Ectodermal cell (in vitro differentiated cells): Measurements from ENCODE around the gene HDGFL2.

Experiments
- H3K27ac ChIP-seq: 2 replicates; pipeline ENCODE4 v1.7.0; 2013; ENCODE audit warnings: mild to moderate bottlenecking, low read depth, low read length; ENCODE audit not compliant: insufficient read depth, poor library complexity, severe bottlenecking
- H3K27me3 ChIP-seq: 2 replicates; pipeline ENCODE4 v1.7.0; 2013; ENCODE audit warnings: mild to moderate bottlenecking, low read length; ENCODE audit not compliant: insufficient read depth, control insufficient read depth, poor library complexity, severe bottlenecking
- H3K36me3 ChIP-seq: one replicate; pipeline ENCODE4 v1.7.0; 2013; ENCODE audit warnings: low read length; ENCODE audit not compliant: control insufficient read depth, insufficient read depth
- H3K4me1 ChIP-seq: one replicate; pipeline ENCODE4 v1.7.0; 2013; ENCODE audit warnings: low read length; ENCODE audit not compliant: control insufficient read depth, insufficient read depth
- H3K4me3 ChIP-seq: 2 replicates; pipeline ENCODE4 v1.7.0; 2013; ENCODE audit warnings: low read depth, low read length, control low read depth; ENCODE audit not compliant: insufficient read depth
- H3K9me3 ChIP-seq: 2 replicates; pipeline ENCODE4 v1.7.0; 2013; ENCODE audit warnings: mild to moderate bottlenecking, low read length, moderate library complexity; ENCODE audit not compliant: control insufficient read depth
- WGBS, 2 experiments: methylation state at CpG; one replicate each; pipeline ENCODE4 v1.1.7; 2013; ENCODE audit warnings: missing lambda C conversion rate in 2 of 2; 5-methylcytosine and 5-hydroxymethylcytosine counted together

The HDGFL2 gene

DNA sequence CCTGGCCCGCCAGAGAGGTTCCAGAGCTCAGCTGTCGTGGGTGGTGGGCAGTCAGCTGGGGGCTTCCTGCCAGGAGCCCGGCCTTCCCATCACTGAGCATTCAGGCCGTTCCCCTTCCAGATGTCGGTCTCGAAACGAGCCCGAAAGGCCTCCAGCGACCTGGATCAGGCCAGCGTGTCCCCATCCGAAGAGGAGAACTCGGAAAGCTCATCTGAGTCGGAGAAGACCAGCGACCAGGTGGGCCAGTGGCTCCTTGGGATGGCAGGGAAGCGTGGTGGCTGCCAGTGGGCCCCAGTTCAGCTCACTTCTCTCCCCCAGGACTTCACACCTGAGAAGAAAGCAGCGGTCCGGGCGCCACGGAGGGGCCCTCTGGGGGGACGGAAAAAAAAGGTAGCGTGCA is 19.3 kb downstream of the HDGFL2 start:
- H3K27ac ChIP-seq: no peak overlapping the region
- H3K36me3 ChIP-seq: peaks cover 57% of the 10 kb centered on the region
- H3K4me3 ChIP-seq: no peak overlapping the region
- WGBS, 2 experiments: 94 to 97% methylated on average over 21 of the region's 21 CpGs
- no peaks in the 10 kb centered on the region for H3K27me3 ChIP-seq
- no peaks in the 10 kb centered on the region for H3K4me1 ChIP-seq
- no peaks in the 10 kb centered on the region for H3K9me3 ChIP-seq

DNA sequence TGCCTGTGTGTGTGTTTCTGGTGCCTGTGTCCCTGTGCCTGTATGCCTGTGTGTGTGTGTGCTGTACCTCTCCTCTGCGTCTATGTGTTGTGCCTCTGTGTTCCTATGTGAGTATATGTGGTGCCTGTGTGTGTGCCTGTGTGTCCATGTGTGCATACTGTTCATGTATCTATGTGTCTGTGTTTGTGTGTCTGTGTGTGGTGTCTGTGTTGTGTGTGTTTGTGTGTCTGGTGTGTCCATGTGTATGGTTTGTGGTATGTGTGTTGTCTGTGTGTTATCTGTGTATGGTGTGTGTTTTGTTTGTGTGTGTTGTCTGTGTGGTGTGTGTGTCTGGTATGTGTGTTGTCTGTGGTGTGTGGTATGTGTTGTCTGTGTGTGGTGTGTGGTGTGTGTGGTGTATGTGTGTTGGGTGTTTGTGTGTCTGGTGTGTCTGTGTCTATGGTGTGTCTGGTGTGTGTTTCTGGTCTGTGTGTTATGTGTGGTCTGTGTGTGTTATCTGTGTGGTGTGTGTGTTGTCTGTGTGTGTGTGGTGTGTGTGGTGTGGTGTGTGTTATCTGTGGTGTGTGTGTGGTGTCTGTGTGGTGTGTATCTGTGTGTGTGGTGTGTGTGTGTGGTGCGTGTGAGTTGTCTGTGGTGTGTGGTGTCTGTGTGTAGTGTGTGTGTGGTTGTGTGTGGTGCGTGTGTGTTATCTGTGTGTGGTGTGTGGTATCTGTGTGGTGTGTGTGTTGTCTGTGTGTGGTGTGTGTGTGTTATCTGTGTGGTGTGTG is 20.4 kb downstream of the HDGFL2 start:
- Histone ChIP-seq H3K27ac (no peak overlapping the region), H3K4me3 (no peak overlapping the region), H3K9me3 (no peaks in the 10 kb centered on the region), H3K27me3 (no peaks in the 10 kb centered on the region), H3K4me1 (no peaks in the 10 kb centered on the region), H3K36me3 (peaks cover 58% of the 10 kb centered on the region)
- WGBS, 2 experiments: 92 to 95% methylated on average over 3 of the region's 3 CpGs

DNA sequence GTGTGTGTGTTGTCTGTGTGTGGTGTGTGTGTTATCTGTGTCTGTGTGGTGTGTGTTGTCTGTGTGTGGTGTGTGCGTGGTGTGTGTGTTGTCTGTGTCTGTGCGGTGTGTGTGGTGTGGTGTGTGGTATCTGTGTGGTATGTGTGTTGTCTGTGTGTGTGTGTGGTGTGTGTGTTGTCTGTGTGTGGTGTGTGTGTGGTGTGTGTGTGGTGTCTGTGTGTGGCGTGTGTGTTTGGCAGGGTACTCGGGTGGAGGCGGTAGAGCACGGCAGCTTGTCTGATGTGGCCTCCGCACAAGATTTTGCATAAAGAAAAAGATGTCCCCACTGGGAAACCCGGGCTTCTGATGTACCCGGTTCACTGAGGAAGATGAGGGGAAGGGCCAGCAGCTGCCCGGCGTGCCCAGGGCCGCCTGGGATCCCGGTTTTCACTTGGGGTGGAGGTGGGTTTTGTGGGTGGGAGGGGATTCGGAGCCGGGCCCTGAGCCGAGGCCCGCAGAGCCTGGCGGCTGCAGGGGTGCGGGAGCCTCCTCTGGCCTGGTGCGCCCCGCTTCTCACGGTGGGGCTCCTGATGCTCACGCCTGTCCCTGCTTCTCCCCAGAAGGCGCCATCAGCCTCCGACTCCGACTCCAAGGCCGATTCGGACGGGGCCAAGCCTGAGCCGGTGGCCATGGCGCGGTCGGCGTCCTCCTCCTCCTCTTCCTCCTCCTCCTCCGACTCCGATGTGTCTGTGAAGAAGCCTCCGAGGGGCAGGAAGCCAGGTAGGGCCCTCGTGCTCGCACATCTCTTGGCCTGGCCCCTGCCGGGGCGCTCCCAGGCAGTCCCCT is 21.2 kb downstream of the HDGFL2 start:
- WGBS, 2 experiments: 95 to 96% methylated on average over 41 of the region's 41 CpGs
- Histone ChIP-seq H3K36me3 (peaks cover 65% of the 10 kb centered on the region), H3K4me3 (no peak overlapping the region), H3K27me3 (no peaks in the 10 kb centered on the region), H3K9me3 (no peaks in the 10 kb centered on the region), H3K4me1 (no peaks in the 10 kb centered on the region), H3K27ac (no peak overlapping the region)

DNA sequence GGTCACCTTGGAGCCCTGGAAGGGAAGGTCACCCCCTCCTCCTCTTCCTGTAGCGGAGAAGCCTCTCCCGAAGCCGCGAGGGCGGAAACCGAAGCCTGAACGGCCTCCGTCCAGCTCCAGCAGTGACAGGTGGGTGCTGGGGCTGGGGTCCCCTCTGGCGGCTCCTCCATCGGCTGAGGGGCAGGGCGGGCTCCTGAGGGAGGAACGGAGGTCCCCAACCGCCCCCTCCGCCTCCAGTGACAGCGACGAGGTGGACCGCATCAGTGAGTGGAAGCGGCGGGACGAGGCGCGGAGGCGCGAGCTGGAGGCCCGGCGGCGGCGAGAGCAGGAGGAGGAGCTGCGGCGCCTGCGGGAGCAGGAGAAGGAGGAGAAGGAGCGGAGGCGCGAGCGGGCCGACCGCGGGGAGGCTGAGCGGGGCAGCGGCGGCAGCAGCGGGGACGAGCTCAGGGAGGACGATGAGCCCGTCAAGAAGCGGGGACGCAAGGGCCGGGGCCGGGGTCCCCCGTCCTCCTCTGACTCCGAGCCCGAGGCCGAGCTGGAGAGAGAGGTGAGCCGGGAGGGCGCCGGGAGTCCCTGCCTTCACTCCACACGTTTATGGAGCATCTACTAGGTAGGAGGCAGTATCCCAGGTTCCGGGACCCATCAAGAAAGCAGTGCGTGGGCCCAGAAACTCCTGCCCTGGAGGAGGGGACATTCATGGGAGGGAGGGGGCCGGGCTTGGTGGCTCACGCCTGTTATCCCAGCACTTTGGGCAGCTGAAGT is 22.0 kb downstream of the HDGFL2 start:
- Histone ChIP-seq H3K36me3 (peaks cover 68% of the 10 kb centered on the region), H3K27me3 (no peaks in the 10 kb centered on the region), H3K4me1 (no peaks in the 10 kb centered on the region), H3K9me3 (no peaks in the 10 kb centered on the region), H3K27ac (no peak overlapping the region), H3K4me3 (no peak overlapping the region)
- 97% methylated on average over 61 of the region's 61 CpGs for WGBS, 2 experiments

DNA sequence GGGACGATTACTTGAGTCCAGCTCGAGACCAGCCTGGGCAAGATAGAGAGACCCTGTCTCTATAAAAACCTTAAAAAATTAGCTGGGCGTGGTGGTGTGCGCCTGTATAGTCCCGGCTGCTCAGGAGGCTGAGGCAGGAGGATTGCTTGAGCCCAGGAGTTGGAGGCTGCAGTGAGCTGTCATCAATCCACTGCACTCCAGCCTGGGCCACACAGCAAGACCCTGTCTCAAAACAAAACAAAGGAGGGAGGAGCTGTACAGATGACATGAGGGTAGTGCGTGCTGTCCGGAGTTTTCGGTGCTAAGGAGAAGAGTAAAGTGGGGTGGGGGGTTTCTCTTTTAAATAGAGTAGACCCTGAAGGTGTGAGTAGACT is 22.6 kb downstream of the HDGFL2 start:
- H3K27ac ChIP-seq: no peak overlapping the region
- H3K36me3 ChIP-seq: peaks cover 68% of the 10 kb centered on the region
- whole genome bisulfite sequencing, 2 experiments: 96 to 97% methylated on average over 8 of the region's 8 CpGs
- H3K4me3 ChIP-seq: no peak overlapping the region
- H3K9me3 ChIP-seq: no peaks in the 10 kb centered on the region
- no peaks in the 10 kb centered on the region for H3K4me1 ChIP-seq
- no peaks in the 10 kb centered on the region for H3K27me3 ChIP-seq

DNA sequence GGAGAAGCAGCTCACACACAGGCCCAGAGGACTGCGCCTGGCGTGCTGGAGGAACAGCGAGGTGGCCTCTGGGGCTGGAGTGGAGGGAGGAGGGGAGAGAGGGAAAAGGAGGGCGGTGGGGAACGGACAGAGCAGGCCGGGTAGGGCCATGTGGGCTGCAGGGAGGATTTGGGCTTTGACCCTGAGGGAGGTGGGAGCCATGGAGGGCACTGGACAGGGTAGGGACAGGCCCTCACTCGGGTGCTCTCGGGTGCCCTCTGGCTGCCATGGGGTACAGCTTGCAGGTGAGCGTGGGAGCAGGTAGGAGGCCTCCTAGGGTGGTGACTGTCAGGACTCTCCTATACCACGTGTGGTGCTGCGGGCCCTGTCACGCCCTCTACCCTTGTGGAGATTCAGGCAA is 23.4 kb downstream of the HDGFL2 start:
- peaks cover 63% of the 10 kb centered on the region for H3K36me3 ChIP-seq
- H3K4me3 ChIP-seq: no peak overlapping the region

DNA sequence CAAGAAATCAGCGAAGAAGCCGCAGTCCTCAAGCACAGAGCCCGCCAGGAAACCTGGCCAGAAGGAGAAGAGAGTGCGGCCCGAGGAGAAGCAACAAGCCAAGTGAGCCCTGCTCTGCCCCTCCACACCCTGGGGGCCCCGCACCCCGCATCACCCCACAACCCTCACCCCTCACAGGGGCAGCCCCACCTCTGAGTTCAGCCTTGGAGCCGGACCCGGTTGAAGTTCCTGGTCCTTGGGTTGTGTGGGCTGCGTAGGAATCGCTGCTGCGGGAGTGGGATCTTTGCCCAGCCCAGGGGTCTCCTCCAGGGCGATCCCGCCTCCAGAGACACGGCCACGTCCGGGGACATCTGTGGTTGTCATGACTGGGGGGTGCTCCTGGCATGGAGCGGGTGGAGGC is 24.2 kb downstream of the HDGFL2 start:
- Histone ChIP-seq H3K36me3 (peaks cover 62% of the 10 kb centered on the region), H3K27ac (no peak overlapping the region), H3K27me3 (no peaks in the 10 kb centered on the region), H3K4me3 (no peak overlapping the region), H3K4me1 (no peaks in the 10 kb centered on the region), H3K9me3 (no peaks in the 10 kb centered on the region)
- 93% methylated on average over 18 of the region's 18 CpGs for WGBS, 2 experiments

More for the DNA sequence above, 23.4 kb downstream of the HDGFL2 start:
- no peaks in the 10 kb centered on the region for H3K4me1 ChIP-seq
- no peaks in the 10 kb centered on the region for H3K9me3 ChIP-seq
- no peaks in the 10 kb centered on the region for H3K27me3 ChIP-seq
- H3K27ac ChIP-seq: no peak overlapping the region
- 92 to 94% methylated on average over 12 of the region's 12 CpGs for WGBS, 2 experiments

DNA sequence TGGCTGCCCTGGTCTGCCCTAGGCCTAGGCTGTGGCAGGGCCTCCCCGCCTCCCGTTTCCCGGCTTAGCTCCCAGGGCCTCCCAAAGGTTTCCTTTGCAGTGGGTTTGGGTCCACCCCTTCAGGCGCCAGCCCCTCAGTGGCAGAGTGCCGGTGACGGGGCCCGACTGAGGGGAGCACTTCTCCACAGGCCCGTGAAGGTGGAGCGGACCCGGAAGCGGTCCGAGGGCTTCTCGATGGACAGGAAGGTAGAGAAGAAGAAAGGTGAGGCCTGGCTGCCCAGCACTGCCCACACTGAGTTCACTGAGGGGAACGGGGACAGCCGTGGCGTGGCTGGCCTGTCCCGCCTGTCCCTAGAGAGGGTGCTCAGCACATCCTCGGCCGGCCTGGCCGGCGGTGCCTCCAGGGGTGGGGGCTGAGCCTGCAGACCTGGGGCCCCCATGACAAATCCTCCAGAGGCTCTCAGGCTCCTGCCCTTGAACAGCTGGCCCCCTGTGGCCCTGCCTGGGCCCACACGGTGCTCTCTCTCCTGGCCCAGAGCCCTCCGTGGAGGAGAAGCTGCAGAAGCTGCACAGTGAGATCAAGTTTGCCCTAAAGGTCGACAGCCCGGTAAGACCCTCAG is 25.8 kb downstream of the HDGFL2 start:
- no peak overlapping the region for H3K27ac ChIP-seq
- H3K27me3 ChIP-seq: no peaks in the 10 kb centered on the region
- H3K36me3 ChIP-seq: peaks cover 46% of the 10 kb centered on the region
- no peaks in the 10 kb centered on the region for H3K9me3 ChIP-seq
- no peaks in the 10 kb centered on the region for H3K4me1 ChIP-seq
- no peak overlapping the region for H3K4me3 ChIP-seq
- WGBS, 2 experiments: 94 to 95% methylated on average over 25 of the region's 25 CpGs

DNA sequence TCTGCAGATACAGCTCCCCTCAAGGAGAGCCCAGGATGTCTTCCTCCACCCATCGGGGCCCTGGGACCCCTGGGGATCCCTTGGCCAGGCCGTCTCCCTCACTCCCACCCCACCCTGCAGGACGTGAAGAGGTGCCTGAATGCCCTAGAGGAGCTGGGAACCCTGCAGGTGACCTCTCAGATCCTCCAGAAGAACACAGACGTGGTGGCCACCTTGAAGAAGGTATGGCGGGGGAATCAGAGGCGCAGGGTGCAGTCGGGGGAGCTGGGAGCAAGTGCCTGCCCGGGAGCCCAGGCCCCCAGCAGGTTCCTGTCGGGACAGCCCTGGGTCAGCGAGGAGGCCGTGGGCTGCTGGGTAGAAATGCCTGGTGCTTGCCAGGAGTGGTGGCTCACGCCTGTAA is 26.6 kb downstream of the HDGFL2 start:
- Histone ChIP-seq H3K27ac (no peak overlapping the region), H3K4me1 (peaks cover 4% of the 10 kb centered on the region), H3K4me3 (no peak overlapping the region), H3K9me3 (no peaks in the 10 kb centered on the region), H3K27me3 (no peaks in the 10 kb centered on the region), H3K36me3 (peaks cover 39% of the 10 kb centered on the region)
- WGBS, 2 experiments: 90 to 92% methylated on average over 12 of the region's 12 CpGs
